Kidney capillary endothelial cell (primary cell): Measurements from ENCODE around the gene TPRG1L.

Source experiments
- DNase-seq: peaks from one replicate; pipeline ENCODE4 v3.0.0-alpha.2; 2018; ENCODE audit warnings: low spot score

The TPRG1L gene

GRCh38 chr1:3628445-3628844 is 3.6 kb downstream of the TPRG1L start:
- DNase-seq = no peak

DNA sequence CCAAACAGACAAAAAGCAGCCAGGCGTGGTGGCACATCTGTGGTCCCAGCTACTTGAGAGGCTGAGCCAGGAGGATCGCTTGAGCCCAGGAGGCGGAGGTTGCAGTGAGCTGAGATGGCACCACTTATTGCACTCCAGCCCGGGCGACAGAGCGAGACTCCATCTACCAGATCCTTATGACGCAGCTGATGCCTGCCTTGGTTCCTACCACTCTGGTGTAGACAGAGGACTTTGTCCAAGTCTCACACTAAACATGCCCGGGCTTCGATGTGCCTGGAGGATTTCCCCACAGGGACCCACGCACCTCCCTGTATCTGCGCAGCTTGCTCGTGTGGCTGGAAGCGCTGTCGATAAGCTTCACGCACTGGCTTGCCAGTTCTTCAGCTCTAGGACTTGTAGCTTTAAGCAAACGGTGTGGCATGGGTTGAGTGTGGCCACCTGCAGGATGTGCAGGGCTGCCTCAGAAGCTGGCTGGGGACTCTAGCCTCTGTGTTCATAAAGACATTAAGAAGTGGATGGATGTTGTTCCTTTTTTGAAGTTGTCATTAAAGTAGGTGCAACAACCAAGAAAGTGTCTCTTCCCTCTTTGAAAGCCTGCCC is 4.8 kb downstream of the TPRG1L start:
- DNase-seq = no peak

DNA sequence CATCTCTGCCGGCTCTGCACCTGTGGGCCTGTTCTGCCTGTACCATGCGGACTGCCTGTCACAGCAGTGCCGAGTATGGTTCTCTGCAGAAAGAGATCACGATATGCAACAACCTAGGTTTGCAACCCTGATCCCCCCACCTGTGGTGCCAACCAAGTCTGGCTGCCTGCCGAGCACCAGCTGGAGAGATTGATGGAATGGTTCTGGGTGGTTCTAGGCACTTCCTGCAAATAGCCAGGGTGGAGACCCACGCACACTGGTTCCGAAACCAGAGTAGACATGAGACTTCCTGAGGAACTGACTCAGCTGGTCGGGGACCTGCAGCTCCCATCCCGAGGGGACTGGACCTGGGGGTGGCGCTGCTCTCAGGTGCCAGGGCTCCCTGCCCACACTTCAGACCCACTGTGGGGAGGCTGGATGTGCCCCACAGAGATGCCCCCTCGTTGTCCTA is 5.4 kb downstream of the TPRG1L start:
- no peak for DNase-seq

- DNase-seq = no peak
Observed at GRCh38 chr1:3630914-3631313, 6.1 kb downstream of the TPRG1L start.

DNA sequence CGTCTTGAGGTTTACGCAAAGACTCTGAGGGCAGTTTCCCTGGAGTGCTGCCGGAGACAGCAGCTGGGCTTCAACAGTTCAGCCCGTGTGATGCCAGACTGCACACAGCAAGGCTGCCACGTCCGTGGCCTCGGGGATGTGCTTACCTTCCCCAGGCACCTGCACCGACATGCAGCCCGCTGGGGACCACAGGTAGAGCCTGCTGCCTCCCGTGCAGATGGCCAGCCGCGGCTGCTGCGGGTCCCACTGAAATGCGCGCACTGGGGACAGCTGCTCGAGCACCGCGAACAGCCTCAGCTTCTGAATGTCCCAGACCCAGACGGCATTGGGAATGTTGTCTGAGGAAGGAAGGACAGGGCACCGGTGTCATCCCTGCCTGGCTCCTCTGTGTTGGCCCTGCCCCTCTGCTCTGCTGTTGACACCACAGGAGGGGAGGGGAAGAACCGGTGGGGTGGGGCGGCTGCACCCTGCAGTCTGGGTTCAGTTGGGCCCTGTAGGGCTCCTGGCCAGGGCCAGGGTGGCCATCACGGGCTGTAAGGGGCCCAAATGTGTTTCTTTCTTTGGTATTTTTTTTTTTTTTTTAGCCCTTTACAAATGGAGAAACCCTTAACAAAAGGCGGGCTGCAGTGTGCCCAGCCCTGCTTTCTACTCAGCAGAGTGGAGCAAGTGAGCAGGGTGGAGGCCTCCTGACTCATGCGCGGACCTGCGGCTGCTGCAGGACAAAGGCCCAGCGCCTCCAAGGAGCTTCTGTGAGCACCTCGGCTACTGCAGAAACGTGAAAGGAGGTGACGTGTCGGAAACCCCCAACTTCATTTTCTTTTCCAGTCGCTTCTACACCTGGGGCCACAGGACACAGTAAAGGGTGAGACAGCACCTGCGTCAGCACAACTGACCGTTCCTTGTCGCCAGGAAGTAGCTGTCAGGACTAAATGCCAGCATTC is 6.8 kb downstream of the TPRG1L start:
- no peak for DNase-seq

- DNase-seq = no peak
Observed at GRCh38 chr1:3632298-3632697, 7.5 kb downstream of the TPRG1L start.

DNA sequence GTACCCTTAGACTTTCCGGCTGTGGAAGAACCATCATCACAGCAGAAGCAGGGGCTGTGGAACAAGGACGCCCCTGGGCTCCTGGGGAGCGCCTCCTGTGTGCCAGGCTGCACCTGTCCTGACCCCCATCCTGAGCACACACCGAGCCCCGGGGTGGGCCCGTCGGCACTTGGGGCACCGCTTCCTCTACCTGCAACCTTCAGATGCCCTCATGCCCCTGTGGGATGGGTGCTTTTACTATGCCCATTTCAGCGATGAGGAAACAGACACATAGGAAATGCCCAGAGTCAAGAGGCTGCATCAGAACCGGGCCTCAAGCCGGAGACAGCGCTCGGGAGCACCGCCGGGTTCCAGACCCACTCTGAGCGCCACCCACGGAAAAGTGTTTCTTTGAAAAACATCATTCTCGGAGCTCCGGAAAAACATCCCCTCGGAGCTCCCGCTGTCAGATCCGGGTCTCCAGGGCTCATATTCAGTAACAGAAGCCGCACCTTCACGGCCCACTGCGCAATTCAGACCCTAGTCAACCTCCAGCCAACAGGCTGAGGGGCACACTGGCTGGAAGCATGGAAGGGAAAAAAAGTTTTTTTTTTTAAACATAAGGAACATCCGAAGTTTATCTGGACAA is 8.0 kb downstream of the TPRG1L start:
- DNase-seq = no peak

DNA sequence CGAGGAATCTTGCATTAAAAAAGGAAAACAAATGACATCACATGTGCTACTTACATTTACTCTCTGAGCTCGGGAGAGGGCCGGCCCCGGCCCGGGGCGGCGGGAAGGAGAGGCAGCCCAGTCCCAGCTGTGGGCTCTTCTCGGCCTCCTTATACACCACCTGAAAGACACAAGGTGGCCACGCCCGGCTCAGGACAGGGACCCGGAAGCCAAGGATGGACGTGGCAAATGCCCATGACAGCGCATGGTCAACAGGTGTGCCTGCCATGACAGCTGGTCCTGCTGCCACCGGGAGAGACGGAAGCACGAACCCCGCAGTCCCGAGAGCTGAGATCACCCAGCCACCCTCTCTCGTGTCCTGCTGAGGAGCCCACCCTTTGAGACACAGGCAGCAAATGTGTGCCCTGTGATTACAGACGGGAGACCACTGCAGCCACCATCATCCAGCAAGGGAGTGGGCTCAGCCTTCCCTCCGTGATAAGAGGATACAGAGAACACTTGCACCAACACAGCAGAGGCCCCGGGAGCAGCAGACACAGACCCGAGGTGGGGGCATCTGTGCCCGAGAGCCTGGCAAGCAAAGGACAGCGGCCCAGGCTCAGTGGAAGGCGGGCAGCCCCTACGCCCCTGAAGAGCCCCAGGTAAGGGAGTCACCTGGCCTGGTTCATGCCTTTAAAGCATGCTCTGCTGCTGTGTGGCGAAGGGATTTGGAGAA is 8.7 kb downstream of the TPRG1L start:
- no peak for DNase-seq

DNA sequence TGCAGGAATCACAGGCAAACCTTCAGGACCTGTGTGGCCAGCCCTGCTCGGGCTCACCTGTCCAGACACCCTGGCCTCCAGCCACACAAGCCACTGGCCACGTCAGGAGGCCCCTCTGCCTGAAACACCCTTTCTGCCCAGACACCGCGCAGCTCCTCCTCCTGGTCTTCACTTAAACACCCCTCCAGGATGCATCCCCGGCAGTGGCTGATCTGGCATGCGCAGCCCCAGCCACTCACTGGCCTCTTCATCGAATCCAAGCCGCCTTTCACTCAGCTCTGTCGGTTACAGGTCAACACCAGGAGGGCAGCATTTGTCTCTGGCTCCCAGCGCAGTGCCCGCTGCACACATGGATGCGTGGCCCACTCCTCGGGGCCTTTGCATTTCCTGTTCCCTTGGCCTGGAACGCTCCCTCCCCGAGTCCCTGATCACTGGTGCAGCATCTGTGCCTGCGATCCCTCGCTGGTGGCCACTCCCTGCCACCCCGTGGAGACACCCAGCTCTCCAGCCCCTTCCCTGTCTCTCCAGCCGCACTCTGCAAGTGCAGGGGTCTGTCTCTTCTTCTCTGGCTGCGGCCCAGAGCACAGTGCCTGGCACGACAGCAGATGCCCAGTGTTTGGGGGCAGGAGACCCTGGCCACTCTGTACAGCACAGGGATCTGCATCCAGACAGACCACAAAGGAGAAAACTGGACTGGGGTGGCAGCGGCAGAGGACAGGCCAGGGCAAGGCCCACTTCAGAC is 9.4 kb downstream of the TPRG1L start:
- no peak for DNase-seq

GRCh38 chr1:3636080-3636479 is 11.3 kb downstream of the TPRG1L start:
- no peak for DNase-seq

GRCh38 chr1:3636531-3636930 is 11.7 kb downstream of the TPRG1L start:
- DNase-seq = no peak

GRCh38 chr1:3638027-3638426 is 13.2 kb downstream of the TPRG1L start:
- no peak for DNase-seq

DNA sequence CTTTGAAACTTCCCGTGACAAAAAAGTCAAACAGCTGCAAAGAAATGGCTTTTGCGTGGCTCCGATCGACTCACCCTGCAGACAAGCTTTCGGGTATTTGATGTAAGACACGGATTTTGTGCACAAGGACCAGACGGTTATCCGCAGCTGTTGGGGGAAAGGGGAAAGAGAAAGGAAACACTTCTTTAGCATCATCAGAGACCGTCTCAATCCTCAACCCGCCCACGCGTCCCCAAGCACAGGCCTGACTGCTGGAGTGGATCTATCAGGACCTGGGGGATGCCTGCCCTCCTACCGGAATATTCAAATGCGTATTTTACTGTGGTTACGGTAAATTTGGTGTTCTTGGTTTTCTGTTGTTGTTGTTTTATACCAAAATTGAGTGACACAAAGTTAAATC is 13.9 kb downstream of the TPRG1L start:
- no peak for DNase-seq

- no peak for DNase-seq
Observed at GRCh38 chr1:3639397-3639911, 14.6 kb downstream of the TPRG1L start.

DNA sequence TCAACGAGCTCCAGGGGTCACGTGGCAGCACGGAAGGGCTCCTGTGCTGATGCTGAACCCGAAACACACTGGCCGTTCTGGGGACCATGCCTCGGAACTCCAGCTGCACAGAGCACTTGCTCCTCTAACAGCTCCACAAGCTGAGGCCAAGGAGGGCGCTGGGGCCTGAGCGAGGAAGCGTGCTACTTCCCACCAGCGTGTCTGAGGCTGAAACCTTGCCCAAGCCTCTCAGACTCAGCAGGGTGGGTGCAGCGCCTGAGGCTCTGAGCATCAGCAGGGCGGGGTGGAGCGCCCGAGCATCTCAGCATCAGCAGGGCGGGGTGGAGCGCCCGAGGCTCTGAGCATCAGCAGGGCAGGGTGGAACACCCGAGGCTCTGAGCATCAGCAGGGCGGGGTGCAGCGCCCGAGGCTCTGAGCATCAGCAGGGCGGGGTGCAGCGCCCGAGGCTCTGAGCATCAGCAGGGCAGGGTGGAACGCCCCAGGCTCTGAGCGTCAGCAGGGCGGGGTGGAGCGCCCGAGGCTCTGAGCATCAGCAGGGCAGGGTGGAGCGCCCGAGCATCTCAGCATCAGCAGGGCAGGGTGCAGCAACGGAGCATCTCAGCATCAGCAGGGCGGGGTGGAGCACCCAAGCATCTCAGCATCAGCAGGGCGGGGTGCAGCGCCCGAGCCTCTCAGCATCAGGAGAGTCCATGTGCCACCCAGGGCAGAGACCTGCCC is 15.5 kb downstream of the TPRG1L start:
- DNase-seq = no peak

- DNase-seq = no peak
Observed at GRCh38 chr1:3641046-3641760, 16.4 kb downstream of the TPRG1L start.

DNA sequence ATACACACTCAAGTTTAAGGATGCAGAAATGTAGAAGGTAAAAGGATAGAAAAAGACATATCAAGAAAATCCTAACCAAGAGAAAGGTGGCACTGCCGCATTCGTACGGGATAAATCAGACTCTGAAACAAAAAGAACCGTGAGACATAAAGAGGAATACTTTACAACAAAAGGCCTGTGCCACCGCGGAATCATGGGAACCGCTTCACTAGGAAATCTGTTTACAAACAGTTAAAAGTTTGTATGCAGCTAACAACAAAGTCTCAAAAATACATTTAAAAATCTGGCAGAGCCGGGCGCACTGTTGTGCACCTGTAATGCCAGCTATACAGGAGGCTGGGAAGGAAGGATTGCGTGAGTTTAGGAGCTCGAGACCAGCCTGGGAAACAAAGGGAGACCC is 17.0 kb downstream of the TPRG1L start:
- DNase-seq = no peak

DNA sequence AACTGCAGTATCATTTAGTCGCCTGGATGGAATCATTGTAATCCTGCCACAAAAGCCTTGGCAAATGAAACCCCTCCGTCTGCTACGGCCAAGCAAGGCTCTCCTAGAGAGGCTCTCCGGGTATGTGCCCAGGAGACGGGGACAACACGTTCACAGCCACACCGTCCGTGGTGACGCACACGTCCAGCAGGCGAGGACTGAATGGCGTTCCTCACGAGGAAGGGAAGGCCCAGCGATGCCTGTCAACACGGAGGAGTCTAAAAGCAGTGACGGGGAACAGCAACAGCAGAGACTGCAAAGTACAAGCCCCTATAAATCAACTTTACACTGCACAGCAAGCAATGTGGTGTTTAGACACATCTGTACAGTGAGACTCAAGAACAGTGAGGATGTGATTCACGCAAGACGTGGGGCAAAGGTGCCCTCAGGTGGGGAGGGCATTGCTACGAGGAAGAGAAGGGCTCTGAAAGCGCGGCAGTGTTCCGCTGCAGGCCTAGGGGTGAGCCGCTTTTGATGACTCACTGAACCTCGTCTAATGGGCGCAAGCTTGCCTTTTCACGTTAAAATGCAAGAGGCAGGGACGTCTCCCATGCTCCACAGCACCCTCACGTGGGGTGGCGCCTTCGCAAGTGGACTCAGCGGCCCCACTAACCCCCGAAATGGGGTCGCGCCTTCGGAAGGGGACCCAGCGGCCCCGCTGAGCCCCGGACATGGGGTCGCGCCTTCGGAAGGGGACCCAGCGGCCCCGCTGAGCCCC is 18.3 kb downstream of the TPRG1L start:
- DNase-seq = no peak

DNA sequence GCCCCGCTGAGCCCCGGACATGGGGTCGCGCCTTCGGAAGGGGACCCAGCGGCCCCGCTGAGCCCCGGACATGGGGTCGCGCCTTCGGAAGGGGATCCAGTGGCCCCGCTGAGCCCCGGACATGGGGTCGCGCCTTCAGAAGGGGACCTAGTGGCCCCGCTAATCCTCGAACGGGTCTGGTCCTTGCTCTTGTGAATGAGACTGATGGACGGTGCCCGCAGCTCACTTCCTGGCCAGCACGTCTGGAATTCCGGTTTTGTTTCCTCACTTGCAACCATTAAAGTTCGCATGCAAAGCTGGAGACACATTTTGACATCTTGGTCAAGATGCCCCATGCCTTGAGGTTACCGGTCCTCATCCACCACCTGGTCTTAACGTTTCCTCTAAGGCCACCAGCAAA is 19.5 kb downstream of the TPRG1L start:
- DNase-seq = no peak
